SIG-M5 treated with dmso at 0.1 percent for 504 hours (cell line): ENCODE measurements around the gene CORO2B.

Source experiments
- DNase-seq: peaks from one replicate; lab custom pipeline; 2025; ENCODE audit not compliant: unreplicated experiment; lab: John Stamatoyannopoulos, UW

The CORO2B gene

DNA sequence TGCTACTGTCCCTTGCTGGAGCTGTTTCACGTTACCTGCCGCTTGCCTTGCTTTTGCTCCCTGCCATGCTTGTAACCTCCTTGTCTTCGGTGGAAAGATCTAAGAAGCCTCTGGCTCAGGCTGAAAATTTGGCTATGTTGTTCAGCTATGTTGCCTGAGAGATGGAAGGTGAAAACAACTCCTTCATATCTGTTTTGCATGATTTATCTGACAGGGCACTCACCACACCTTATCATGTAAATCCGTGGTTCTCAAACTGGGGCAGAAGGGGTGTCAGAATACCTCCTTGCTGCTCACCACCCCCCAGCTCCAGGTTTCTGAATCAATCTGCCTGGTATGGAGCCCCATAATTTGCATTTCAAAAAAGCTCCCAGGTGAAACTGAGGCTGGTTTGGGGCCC, 6.5 kb upstream of the CORO2B start:
- DNase-seq = no peak

DNA sequence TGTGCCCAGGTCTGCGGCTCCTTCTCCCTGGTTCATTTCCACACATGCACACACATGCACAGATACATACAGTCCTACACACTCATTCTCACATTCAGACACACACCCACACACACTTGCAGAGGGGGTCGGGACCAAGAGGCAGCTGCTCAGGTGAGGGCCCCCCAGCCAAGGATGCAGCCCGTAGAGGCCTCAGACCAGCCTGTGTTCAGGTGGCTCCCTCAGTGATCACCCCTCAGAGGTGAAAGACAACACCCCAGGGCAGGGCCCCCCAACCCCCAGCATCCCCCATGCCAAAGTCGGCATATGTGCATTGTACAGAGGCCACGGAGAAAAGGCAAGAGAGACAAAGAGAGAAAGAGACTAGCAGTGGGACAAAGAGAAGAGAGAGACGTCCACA, 5.9 kb upstream of the CORO2B start:
- no peak for DNase-seq

DNA sequence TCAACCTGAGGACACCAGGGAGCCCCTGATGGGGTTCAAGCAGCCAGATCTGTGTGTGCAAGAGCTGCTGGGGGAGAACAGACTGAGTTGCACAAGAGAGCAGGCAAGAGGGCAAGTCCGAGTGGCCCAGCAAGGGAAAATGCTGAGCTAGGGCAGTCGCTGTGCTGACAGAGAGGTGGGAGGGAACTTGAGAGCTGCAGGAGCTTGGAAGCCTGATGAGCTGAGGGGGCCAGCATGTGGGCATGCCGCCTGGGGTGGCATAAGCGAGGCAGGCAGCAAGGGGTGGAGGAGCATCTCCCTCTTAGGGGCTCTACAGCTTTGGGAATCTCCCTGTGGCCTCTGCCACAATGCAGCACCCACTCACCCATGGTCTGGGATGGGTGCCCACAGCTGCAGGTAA, 4.7 kb upstream of the CORO2B start:
- DNase-seq = no peak

DNA sequence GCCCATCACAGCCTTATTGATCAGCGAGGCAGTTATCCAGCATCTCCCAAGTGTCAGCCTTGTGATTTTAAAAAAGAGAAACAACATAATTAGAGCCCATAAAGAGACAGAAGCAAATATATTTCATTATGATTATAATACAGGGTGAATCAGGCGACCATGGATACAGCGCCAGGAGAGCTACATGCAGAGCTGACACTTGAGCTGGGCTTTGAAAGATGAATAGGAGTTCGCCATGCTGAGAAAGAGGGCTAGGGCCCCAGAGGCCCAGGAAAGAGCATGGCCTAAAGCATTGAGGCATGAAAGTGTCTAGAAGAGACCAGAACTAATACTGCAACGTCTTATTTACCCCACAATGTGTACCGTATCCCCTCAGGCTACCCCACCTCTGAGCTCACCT, 4.2 kb upstream of the CORO2B start:
- no peak for DNase-seq

DNA sequence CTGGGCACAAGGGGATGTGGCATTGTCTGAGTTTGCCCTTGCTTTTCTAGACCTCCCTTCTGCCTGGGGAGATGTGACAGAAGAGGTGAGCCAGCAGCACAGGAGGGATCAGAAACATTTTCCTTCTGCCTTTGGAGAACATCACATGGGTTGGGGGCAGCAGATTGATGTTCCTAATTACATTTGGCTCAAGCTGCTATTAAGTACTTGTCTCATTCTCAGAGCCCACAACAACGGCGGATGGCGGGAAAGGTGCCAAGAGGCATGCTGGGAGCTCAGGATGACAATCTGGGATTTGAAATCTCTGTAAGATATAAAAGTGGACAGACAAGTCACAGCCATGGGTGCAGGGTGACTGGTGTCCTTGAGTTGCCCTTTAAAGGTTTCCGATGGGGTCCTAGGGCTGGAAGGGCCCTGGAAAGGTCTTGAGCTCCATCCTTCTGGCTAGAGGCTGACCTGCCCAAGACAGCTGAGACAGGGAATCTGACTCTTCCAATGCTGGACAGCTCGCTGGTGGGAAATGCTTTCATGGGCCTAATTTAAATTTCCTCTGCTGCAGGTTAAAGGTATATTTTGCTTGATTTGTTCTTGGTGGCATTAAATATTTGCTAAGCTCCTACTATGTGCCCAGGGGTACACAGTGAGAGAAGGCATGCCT, 2.4 kb upstream of the CORO2B start:
- DNase-seq = no peak

DNA sequence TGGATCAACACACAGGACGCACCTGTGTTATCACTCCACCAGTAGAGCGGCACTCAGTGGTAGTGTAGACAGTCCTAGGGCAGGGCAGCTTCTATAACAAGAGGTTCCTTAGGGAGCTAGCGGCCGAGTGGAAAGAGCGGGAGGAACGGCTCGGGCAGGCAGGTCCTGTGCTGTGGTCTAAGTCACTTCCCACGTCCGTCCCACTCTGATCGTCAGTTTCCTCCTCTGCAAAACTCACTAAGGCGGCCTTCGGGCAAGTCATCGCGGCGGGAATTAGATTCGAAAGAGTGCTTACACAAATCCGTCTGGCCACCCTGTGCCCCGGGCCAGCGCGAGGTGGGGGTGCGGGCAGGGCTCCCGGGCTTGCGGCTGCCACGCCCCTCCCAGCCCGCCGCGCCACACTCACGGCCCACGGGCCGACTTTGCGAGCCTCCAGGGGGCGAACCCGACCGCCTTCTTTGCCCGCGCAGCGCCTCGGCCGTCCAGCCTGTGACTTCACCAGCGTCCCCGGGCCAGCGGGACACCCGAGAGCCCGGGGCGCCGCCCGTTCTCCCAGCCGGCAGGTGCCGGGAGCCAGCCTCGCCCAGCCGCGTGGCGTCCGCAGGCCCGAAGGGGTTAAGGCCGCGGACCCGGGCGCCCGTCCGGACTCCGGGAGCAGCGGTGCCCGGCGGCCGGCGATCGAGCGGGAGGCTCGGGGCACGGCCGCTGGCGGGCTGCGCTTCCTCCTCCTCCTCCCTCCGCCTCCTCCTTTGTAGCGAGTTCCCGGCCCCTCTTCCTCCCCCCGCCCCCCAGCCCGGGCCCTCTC, 416 bp upstream of the CORO2B start:
- peak; percentile 28 for DNase-seq

DNA sequence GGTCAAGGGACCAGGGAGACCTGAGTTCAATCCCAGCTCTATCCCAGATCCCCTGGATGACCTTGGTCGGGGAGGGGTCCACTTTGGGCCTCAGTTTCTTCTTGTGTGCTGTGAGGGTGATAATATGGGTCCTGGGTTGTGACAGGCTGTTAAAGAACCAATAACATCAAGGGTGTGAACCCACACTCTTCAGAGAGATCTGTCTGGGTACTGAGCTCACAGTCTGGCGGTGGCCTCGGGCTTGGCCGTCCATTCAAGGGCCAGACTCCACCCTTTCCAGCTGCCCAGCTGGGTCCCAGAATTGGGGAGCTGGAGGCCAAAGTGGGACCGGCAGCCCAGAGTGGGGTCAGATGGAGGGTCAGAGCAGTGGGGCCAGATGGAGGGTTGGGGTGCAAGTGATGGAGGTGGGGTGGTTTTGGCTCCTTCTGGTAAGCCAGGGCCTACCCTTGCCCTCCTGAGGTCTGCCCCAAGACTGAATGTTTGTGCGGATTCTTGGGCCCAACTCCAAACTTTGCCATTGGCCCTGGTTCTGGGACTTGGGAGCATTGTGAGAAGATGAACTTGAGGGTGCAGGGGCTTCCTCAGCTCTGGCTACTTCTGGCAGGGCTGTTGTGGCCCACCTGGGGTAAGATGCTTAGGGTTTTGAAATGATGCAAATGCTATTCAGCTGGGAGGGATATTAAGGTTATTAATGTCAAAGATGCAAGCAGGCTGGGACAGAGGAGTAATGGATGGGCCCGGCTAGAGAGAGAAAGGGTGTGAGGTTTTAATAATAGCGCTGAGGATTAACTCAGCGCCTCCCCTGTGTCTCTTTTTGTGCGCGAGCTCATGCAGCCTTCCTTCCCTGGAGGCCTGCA, 1.5 kb downstream of the CORO2B start:
- DNase-seq = no peak

DNA sequence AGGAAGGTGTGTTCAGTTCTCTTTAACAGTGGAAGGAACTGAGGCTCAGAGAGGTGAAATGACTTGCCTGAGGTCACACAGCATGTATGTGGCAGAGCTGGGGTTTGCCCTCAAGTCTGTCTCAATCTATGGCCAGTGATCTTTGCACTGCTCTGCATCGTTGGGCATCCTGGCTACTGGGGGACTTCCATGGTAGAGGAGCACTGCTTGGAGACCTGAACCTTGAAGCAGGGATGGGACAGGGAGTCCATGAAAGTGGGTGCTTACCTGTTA, 2.0 kb downstream of the CORO2B start:
- DNase-seq = no peak

DNA sequence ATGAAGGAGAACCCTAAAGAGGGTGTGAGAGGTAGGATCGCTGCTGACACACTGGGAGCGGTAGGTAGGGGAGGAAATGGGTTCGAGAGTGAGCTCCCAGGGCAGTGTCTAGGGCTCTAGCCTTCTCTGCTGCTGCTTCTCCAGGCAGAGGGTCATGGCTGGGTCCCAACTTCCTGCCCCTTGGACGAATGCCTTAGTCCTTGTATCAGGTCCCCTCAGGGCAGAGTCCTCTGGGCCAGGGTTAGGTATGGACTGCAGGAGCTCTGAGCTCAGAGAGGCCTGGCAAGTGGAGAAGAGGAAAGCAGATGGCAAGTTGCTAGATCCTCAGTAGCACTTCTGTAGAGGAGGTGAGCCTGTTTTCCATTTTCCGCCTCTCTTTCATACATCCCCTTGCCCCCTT, 2.9 kb downstream of the CORO2B start:
- no peak for DNase-seq

DNA sequence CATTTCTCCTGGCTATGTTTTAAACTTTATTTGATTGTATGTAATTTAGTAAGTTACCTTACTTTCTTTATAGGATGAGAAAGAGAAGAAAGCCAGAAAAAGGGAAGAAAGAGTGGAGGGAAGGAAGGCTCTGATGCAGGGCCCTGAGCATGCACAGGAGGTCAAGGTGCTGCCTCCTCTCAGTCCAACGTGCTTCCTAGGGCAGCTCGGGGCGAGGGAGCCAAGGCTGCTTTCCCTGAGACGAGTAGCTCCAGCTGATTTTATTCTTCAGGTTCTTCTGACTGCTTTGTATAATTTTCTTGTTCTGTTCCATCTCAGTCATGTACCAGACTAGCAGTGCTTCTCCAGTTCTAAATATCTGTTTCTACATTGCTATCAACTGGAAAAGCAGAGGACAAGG, 3.4 kb downstream of the CORO2B start:
- DNase-seq = no peak

DNA sequence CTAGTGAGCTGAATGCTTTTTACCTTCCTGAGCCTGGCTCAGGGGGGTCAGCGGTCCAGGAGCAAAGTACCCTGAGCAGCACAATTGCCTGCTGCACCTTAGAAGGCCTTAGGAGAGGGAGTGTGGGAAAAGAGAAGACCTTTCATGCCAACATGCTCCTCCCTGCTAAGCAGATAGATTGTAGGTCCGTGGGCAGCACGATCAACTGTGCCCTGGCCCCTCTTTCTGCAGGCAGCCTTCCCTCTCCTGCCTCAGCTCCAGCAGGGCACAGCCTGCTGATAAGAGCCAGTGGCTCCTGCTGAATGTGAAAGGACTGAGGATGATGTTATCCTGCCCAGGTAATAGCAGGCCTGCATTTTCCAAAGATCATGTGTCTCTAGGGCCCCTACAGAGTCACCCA, 4.1 kb downstream of the CORO2B start:
- DNase-seq = no peak

DNA sequence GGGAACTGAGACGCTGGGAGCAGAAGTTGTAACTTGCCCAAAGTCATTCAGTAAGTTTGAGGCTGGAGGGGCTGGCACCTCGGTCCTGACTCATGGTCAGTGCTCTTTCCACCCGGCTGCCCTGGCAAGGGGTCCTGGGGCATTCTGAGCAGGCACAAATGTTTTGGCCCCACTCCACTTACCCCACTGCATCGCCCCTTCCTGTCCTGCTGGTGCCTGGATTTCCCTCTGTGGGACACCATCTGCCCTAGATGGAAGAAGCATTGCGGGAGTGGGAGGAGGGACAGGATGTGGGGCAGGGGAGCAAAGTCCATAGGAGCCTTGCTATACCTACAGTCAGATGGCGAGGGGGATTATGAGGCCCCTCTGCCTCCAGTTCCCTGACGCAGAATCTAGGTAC, 4.5 kb downstream of the CORO2B start:
- no peak for DNase-seq

DNA sequence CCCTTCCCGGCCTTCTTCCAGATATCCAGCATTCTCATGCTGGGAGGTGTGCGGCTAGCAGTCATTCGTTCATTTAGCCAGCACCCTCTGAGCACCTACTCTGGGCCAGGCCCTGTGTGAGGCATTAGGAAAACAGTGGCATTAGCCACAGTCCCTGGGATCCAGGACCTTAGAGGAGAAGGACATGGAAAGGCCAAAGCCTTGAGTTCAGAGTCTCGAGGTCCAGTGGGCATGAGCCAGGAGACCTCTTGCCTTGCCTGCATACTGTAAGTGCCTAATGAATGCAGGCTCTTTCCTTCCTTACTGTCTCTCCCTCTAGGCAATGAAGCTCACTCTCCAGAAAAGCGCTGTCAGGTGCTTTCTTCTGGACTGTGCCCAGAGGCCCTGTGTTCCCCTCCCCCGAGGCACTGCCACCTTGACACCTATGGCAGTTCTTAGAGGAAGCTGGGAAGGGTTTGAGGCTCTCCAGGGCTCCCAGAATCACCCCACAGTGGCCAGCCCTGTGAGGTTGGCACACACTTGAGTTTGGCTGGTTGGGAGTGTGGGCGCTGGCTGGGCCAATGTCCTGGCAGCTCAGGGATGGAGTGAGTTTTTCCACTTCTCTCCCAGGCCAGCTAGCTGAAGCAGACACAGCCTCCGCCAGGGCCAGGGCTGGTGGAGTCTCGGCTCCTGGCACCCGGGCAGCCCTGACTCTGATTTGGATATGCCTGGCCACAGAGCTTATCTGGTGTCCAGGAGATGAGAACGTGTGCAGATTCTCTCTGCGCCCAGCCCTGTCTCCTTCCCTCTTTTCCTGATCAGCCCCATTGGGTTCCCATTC, 5.4 kb downstream of the CORO2B start:
- no peak for DNase-seq

DNA sequence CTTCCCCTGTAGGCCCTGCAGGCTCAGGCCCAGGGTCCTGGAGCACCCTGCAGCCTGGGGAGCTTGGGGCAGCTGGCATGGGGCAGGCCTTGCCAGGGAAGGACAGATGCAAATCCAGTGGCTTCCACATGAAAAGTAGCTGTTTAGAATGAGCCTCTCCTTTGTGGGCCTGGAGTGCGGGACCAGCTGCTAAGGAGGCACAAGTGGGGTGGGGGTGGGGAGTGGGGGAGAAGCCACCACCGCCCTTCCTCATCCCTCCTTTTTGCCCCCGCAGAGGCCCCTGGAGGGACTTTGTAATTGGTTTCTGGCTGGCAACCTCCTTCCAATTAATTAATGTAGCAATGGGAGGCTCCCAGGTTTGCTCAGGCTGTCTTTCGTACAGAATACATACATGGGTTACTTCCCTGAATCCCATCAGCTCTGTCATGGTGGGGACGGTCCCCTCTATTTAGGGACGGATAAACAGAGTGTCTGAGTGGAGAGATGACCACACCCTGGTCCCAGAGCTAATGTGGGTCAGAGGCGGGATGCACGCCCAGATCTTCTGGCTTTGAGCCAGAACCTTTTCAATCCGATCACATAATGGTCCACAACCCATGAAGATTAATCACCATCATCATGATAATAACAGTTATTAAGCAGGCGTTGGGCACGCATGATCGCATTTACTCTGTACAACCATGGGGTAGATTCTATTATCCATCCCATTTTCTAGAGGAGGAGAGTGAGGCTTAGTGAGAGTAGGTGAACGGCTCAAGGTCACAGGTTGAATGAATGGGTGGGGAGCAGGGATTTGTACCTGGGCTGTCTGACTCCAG, 6.2 kb downstream of the CORO2B start:
- no peak for DNase-seq

DNA sequence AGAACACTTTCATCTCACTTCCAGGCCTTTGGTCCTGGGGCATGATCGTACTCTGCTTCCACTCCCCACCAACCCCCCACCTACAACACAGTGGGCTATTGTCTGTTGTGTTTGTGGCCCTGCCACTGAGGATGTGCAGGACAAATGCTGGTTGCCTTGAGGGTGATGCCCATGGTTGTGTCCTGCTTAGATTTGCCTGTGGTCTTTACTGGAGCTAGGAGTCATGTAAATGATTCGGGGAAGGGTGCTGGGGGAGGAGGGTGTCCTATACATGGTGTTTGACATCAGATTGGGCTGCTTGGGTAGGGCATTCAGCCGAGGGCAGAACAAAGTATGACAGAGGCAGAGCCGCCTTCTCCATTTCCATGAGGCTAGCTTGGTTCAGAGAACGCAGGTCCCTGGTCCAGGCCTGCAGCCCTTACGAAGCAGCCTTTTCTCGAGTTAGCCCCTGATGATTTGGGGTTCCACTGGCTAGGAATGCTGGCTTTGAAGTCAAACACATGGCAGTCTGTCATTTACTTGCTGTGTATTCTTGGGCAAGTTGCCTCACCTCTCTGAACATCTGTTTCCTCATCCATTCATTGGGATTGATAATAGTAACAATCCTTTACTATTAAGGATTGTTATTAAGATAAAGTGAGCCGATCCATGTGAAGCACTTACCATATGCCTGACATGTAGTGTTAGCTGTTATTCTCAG, 6.9 kb downstream of the CORO2B start:
- DNase-seq = no peak

DNA sequence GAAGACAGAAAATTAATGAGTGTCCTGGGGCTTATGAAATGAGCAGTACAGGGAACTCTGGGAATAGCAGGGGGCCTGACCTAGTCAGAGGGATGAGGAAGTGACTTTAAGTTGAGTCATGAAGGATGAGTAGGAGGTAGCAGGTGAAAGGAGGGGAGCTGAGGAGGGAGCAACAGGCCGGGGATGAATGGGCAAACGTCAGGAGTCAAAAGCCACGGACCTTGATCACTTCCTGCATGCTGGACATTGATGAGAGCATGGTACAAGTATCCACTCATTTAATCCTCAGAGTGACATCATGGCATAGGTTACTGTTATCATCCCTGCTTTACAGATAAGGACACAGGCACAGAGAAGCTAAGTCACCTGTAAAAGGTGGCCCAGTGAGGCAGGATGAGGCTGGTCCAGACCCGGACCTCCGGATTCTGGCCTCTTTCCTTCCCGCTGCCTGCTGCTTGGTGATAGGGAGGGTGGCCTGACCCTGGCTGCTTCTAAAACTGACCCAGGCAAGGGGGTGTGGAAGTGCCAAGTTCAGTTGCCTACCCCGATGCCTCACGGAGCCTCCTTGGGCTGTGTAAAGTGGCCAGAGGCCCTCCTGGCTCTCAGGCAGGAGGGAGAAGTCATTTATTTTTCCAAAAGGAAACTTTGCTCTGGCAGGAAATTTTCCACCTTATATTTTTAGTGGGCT, 7.6 kb downstream of the CORO2B start:
- peak; percentile 10 for DNase-seq

DNA sequence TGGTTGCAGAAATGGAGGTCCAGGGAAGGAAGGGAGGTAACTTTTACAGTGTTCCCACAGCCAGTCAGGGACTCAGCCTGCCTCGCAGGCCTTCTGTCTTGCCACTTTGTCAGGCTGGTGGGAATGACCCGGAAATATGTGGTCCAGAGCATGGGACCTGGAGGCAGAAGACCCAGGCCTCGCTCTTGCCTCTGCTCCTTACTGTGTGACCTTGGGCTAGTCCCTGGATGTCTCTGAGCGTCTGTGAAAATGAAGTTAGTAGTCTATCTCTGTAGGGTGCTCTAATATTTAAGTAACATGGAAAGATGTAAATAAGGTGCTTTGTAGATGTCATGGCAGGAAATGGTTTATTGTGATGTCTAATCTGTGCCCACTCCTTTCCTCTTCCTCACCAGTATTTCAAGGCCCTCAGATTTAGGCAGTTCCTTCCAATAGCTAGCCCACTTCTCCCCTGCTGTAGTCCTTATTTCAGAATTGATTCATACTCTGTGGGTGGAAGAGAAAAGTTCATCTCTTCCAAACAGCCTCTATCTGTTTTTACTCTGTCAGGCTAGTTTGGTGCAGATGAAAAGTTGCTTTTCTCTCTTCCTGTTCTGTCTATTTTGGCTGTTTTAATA, 9.1 kb downstream of the CORO2B start:
- DNase-seq = no peak

DNA sequence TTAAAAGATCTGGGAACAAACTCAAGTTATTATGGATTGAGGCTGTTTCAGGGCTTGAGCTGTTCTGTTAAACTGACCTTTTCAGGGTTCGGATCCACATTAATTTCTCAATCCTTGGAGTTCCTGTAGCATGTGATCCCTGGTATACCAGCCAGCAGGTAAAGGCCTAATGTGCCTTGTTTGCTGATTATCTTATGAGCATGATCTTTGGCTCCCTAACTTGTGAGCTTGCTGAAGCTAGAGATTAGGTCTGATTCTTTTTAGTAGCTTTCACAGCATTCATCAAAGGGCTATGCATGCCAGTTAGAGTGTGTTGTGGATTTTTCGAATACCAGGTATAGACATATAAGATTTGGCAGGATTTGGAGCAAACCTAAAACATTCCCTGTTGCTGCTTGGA, 10.3 kb downstream of the CORO2B start:
- DNase-seq = no peak
